ENCODE measurements around the gene ALKBH7. TPM values are rescaled to one million over a fixed set of nuclear protein-coding genes. Genes with fewer than 3 reads are reported as not detected.

The ALKBH7 gene
- total RNA-seq, 2 donors from 2014 or later: 71.7 to 93.7 TPM

DNA sequence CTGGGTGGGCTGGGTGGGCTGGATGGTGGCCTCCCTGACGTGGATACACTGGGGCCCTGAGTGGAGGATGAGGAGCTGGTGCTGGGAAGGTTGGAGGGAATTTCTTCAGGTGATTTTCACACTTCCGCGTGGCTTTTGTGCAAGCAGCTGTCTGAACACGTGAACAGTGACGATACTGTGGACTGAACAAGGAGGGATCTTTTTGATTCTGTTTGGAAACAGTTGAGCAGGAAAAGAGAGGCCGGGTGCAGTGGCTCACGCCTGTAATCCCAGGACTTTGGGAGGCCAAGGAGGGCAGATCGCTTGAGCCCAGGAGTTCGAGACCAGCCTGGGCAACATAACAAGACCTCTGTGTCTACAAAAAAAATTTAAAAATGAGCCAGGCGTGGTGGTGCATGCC, 29.5 kb downstream of the ALKBH7 start:
- DNase-seq (ENCODE audit: low spot score): no peak
- Histone ChIP-seq H3K27ac (no peak overlapping the region), H3K27me3 (no peaks in the 10 kb centered on the region), H3K4me1 (no peaks in the 10 kb centered on the region), H3K9me3 (no peaks in the 10 kb centered on the region), H3K4me3 (no peak overlapping the region), H3K36me3 (no peaks in the 10 kb centered on the region)
- TF ChIP-seq, protein P1, sequence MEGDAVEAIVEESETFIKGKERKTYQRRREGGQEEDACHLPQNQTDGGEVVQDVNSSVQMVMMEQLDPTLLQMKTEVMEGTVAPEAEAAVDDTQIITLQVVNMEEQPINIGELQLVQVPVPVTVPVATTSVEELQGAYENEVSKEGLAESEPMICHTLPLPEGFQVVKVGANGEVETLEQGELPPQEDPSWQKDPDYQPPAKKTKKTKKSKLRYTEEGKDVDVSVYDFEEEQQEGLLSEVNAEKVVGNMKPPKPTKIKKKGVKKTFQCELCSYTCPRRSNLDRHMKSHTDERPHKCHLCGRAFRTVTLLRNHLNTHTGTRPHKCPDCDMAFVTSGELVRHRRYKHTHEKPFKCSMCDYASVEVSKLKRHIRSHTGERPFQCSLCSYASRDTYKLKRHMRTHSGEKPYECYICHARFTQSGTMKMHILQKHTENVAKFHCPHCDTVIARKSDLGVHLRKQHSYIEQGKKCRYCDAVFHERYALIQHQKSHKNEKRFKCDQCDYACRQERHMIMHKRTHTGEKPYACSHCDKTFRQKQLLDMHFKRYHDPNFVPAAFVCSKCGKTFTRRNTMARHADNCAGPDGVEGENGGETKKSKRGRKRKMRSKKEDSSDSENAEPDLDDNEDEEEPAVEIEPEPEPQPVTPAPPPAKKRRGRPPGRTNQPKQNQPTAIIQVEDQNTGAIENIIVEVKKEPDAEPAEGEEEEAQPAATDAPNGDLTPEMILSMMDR (IDR thresholded peaks at IDR 0.05): no peak

DNA sequence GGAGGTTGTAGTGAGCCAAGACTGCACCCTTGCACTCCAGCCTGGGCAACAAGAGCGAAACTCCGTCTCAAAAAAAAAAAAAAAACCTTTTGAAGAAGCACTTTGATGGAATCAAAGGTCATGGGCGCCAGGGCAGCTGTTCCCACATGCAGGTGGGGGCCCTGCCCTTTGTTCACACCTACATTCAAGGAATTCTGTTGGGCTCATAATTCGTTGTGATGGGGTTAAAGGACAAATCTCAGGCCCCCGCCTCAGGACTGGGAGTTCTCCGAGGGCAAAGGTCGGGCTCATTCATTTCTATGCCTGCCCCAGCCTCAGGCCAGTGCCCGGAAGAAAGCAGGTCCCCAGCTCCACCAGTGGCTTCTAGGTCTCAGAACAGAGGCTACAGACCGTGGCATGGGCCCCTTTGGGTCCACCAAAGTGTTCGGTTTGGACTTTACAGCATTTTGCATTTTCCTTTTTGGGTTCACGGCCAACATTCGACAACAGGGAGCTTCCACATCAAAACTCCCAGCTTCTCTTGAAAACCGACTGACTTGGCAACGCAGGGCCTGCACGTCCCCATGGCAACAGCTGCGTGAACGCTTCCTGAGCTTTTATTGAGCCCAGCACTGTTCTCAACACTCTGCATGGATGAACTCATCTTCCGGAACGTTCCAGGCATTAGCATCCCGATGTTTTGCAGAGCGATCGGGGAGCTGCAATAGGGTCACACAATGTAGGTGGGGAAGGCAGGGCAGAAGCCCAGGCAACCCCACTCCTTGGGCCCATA, 30.4 kb downstream of the ALKBH7 start:
- H3K4me3 ChIP-seq: no peak overlapping the region
- H3K4me1 ChIP-seq: no peaks in the 10 kb centered on the region
- no peak for DNase-seq (ENCODE audit: low spot score)
- H3K9me3 ChIP-seq: no peaks in the 10 kb centered on the region
- H3K36me3 ChIP-seq: no peaks in the 10 kb centered on the region
- no peaks in the 10 kb centered on the region for H3K27me3 ChIP-seq
- H3K27ac ChIP-seq: no peak overlapping the region
- TF ChIP-seq, protein P1 (IDR thresholded peaks at IDR 0.05): no peak

DNA sequence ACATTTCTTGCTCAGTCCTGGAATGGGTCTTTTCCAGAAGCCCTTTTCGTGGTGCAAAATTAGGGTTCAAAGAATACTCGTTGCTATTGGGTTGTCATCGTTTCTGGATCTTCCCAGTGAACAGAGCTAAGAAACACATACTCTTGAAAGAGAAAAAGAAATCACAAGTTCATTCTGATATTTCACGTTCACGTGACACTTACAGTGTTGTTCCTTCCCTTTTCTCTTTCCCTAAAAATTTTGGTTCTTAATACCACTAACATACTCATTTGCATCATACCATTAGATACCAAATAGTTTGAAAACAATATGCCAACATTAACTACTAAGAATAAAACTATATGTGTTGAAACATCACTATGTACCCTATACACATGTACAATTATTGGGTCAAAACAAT, 33.8 kb downstream of the ALKBH7 start:
- TF ChIP-seq, protein P1 (IDR thresholded peaks at IDR 0.05): no peak
- no peak overlapping the region for H3K4me3 ChIP-seq
- no peaks in the 10 kb centered on the region for H3K36me3 ChIP-seq
- no peaks in the 10 kb centered on the region for H3K27me3 ChIP-seq
- no peaks in the 10 kb centered on the region for H3K9me3 ChIP-seq
- no peaks in the 10 kb centered on the region for H3K4me1 ChIP-seq
- no peak for DNase-seq (ENCODE audit: low spot score)
- H3K27ac ChIP-seq: no peak overlapping the region

DNA sequence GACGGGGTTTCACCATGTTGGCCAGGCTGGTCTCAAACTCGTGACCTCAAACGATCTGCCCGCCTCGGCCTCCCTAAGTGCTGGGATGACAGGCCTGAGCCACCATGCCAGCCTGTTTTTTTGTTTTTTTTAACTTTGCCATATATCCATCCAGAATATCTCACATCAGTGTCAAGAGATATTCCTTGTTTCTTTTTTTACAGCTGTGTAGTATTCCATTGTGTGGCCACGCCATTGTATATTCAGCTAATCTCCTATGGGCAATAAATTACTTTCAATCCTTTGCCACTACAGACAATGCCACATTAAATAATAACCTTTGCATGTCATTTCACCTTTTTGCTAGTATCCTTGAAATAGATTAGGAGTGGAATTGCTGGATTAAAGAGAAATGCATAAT, 36.8 kb downstream of the ALKBH7 start:
- peaks cover 11% of the 10 kb centered on the region for H3K36me3 ChIP-seq
- no peak overlapping the region for H3K27ac ChIP-seq
- no peaks in the 10 kb centered on the region for H3K27me3 ChIP-seq
- TF ChIP-seq, protein P1 (IDR thresholded peaks at IDR 0.05): no peak
- no peak overlapping the region for H3K4me3 ChIP-seq
- H3K9me3 ChIP-seq: no peaks in the 10 kb centered on the region
- DNase-seq (ENCODE audit: low spot score): no peak
- no peaks in the 10 kb centered on the region for H3K4me1 ChIP-seq

DNA sequence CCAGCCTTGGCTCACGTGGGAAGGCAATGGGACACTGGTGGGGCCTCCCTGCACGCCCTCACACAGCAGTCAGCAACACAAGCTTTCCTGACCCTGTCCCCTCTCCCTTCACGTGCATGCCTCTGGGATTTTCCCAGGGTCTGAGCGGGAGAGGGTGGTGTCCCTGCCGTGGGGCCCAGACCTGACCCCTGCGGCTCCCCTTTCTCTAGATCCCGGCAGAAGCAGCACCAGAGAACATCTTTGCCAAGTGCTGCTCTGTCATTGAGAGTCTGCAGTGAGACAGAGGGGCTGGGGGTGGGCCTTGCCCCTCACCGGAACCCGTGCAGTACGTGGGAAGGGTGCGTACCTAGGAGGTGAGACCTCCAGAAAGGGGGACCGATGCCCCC, 39.5 kb downstream of the ALKBH7 start:
- Histone ChIP-seq H3K27me3 (no peaks in the 10 kb centered on the region), H3K4me3 (no peak overlapping the region), H3K27ac (no peak overlapping the region), H3K36me3 (peaks cover 38% of the 10 kb centered on the region), H3K9me3 (no peaks in the 10 kb centered on the region), H3K4me1 (no peaks in the 10 kb centered on the region)
- TF ChIP-seq, protein P1 (IDR thresholded peaks at IDR 0.05): no peak
- no peak for DNase-seq (ENCODE audit: low spot score)

All from right atrium auricular region (tissue), 2 donors.